Smooth muscle cell (in vitro differentiated cells): Measurements from ENCODE around the gene BRMS1L. TPM values are rescaled to one million over a fixed set of nuclear protein-coding genes. Genes with fewer than 3 reads are reported as not detected.

Source experiments
- DNase-seq: peaks from one replicate; lab custom pipeline; 2025; ENCODE audit not compliant: unreplicated experiment; lab: John Stamatoyannopoulos, UW
- H2AFZ ChIP-seq: fragments of 200-600 bp; sonication (generic); 2 replicates; pipeline ENCODE4 v1.6.0; 2016; ENCODE audit warnings: antibody characterized with exemption, low read depth, mild to moderate bottlenecking
- H3F3A ChIP-seq: fragments of 200-600 bp; sonication (generic); 2 replicates; pipeline ENCODE4 v1.6.0; 2017; ENCODE audit warnings: antibody characterized with exemption, low read depth
- H3K27ac ChIP-seq: fragments of 200-600 bp; sonication (generic); 2 replicates; pipeline ENCODE4 v1.5.1; 2016; ENCODE audit warnings: low read depth, mild to moderate bottlenecking
- H3K27me3 ChIP-seq: fragments of 200-600 bp; sonication (generic); 2 replicates; pipeline ENCODE4 v1.6.1; 2016; ENCODE audit warnings: low read depth, mild to moderate bottlenecking
- H3K36me3 ChIP-seq: fragments of 200-600 bp; sonication (generic); 2 replicates; pipeline ENCODE4 v1.5.1; 2016; ENCODE audit warnings: low read depth
- H3K4me1 ChIP-seq: fragments of 200-600 bp; sonication (generic); 2 replicates; pipeline ENCODE4 v1.5.1; 2016; ENCODE audit warnings: low read depth
- H3K4me2 ChIP-seq: fragments of 200-600 bp; sonication (generic); 2 replicates; pipeline ENCODE4 v1.6.0; 2016; ENCODE audit warnings: mild to moderate bottlenecking
- H3K4me3 ChIP-seq: fragments of 200-600 bp; sonication (generic); 2 replicates; pipeline ENCODE4 v1.5.1; 2016; ENCODE audit warnings: mild to moderate bottlenecking
- H3K79me2 ChIP-seq: fragments of 200-600 bp; sonication (generic); 2 replicates; pipeline ENCODE4 v1.6.0; 2016; ENCODE audit warnings: low read depth, mild to moderate bottlenecking
- H3K9ac ChIP-seq: fragments of 200-600 bp; sonication (generic); 2 replicates; pipeline ENCODE4 v1.6.0; 2016; ENCODE audit warnings: low read depth
- H3K9me3 ChIP-seq: fragments of 200-600 bp; sonication (generic); replicated peaks from 2 replicates; pipeline ENCODE4 v1.5.1; 2016; ENCODE audit warnings: low read depth
- H4K20me1 ChIP-seq: fragments of 200-600 bp; sonication (generic); 2 replicates; pipeline ENCODE4 v1.6.0; 2016; ENCODE audit warnings: low read depth
- WGBS: methylation state at CpG from one replicate; pipeline ENCODE4 v1.1.7; 2016; ENCODE audit warnings: low lambda C conversion rate; 5-methylcytosine and 5-hydroxymethylcytosine counted together
- polyA plus RNA-seq: library from polyadenylated mRNA; unstranded; fragments of >200 nt; fragmentation: Nextera tagmentation; extraction: Ambion mirVana; gene quantifications from 2 replicates; pipeline ENCODE4 v1.2.1, GENCODE V29; 2016
- total RNA-seq: library from RNA; depleted of rRNA; stranded (reverse); fragments of >200 nt; gene quantifications from 2 replicates; pipeline ENCODE4 v1.2.3, GENCODE V29; 2014
- TF ChIP-seq, protein P1 (sequence below): fragments of 200-600 bp; sonication (generic); IDR thresholded peaks from 2 replicates; pipeline ENCODE4 v1.5.1; 2017; ENCODE audit warnings: borderline replicate concordance, mild to moderate bottlenecking, antibody characterized with exemption; ENCODE audit not compliant: insufficient read depth, poor library complexity, severe bottlenecking

The BRMS1L gene
- total and polyA plus RNA-seq, 2 experiments from 2014 or later: 8.8 to 13.4 TPM

DNA sequence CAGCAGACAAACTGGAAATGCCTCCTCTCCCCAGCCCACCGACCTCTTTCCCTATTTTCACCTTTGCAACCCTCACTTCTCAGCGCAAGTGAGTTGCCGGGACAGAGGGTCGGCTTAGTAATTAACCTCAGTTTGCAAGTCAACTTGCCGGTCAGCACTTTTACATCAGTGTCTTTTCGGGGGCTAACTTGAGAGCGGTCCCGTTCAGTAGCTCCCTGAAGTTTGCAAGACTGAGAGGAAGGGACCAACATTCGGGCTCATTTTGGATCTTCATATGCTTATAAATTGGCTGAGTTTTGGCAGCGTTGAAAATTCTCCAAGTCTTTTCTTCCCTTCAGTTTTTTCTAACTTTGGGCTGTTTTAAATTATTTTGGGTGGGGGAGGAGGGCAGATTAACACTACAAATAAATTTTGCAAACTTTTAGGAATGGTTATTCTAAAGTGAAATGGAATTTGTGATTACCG is 846 bp downstream of the BRMS1L start:
- H3K9ac ChIP-seq: peak overlapping the region; percentile 56
- H3K4me1 ChIP-seq: peaks cover 4% of the 10 kb centered on the region
- H3K4me3 ChIP-seq: peak overlapping the region; percentile 89
- peak overlapping the region; percentile 97 for H3K4me2 ChIP-seq
- no peaks in the 10 kb centered on the region for H4K20me1 ChIP-seq
- no peaks in the 10 kb centered on the region for H3K36me3 ChIP-seq
- TF ChIP-seq, protein P1, sequence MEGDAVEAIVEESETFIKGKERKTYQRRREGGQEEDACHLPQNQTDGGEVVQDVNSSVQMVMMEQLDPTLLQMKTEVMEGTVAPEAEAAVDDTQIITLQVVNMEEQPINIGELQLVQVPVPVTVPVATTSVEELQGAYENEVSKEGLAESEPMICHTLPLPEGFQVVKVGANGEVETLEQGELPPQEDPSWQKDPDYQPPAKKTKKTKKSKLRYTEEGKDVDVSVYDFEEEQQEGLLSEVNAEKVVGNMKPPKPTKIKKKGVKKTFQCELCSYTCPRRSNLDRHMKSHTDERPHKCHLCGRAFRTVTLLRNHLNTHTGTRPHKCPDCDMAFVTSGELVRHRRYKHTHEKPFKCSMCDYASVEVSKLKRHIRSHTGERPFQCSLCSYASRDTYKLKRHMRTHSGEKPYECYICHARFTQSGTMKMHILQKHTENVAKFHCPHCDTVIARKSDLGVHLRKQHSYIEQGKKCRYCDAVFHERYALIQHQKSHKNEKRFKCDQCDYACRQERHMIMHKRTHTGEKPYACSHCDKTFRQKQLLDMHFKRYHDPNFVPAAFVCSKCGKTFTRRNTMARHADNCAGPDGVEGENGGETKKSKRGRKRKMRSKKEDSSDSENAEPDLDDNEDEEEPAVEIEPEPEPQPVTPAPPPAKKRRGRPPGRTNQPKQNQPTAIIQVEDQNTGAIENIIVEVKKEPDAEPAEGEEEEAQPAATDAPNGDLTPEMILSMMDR: no peak
- DNase-seq: no peak
- H3K27me3 ChIP-seq: no peaks in the 10 kb centered on the region
- 4% methylated on average over 11 of the region's 11 CpGs for WGBS
- no peaks in the 10 kb centered on the region for H3K9me3 ChIP-seq
- H3F3A ChIP-seq: no peaks in the 10 kb centered on the region
- H3K27ac ChIP-seq: peak overlapping the region; percentile 91
- peak overlapping the region; percentile 88 for H2AFZ ChIP-seq
- peaks cover 35% of the 10 kb centered on the region for H3K79me2 ChIP-seq

DNA sequence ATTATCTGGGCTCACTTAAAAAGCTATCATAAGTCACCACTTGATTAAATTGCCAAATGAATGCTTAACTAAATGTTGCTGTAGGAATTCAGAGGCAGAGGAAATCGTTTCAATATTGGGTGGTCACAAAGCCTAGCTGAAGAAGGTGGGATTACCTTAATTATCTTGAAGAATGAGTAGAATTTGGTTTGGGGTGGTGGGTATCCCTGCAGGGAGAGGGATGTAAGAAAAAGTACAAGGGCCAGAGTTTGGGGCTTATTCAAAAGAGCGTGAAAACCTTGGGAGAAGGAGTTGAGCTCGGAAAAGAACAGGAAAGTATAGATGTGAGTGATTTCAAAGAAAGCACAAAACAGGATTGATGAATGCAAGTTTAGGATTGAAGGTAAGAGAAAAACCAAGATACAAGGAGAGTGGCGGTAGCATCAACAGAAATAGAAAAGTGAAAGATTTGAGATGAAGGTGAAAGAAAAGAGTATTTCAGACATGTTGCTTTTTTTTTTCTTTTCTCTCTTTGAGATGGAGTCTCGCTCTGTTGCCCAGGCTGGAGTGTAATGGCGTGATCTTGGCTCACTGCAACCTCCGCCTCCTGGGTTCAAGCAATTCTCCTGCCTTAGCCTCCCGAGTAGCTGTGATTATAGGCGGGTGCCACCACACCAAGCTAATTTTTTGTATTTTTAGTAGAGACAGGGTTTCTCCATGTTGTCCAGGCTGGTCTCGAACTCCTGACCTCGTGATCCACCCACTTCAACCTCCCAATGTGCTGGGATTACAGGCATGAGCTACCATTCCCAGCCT is 1.7 kb downstream of the BRMS1L start:
- no peak overlapping the region for H3K9ac ChIP-seq
- H3K27ac ChIP-seq: no peak overlapping the region
- DNase-seq: no peak
- H3K79me2 ChIP-seq: peaks cover 35% of the 10 kb centered on the region
- H3K36me3 ChIP-seq: peaks cover 1% of the 10 kb centered on the region
- H3K4me2 ChIP-seq: peak overlapping the region; percentile 97
- WGBS: 87% methylated on average over 11 of the region's 11 CpGs
- peaks cover 4% of the 10 kb centered on the region for H3K4me1 ChIP-seq
- H3K4me3 ChIP-seq: peak overlapping the region; percentile 89
- H2AFZ ChIP-seq: no peak overlapping the region
- H3K9me3 ChIP-seq: no peaks in the 10 kb centered on the region
- TF ChIP-seq, protein P1: no peak
- H4K20me1 ChIP-seq: no peaks in the 10 kb centered on the region
- no peaks in the 10 kb centered on the region for H3F3A ChIP-seq
- no peaks in the 10 kb centered on the region for H3K27me3 ChIP-seq

DNA sequence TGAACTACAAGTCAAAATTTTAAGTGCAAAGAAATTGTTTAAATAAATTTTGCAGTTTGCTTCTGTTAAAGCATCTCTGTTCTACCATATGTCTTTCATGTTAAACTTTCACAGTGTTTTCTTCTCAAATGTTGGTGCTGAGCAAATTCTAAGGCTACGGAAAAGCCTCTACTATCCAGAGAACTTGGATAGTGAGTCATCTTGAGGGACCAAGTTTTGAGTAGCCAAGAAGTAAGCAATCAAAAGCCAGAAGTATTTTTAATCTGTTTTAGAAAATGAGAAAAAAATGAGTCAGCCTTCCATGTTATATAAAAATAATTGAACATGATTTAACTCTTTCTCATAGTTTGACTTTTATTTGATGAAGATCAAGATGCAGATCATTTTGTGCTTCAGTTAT is 3.3 kb downstream of the BRMS1L start:
- no peak for DNase-seq
- H3F3A ChIP-seq: no peaks in the 10 kb centered on the region
- TF ChIP-seq, protein P1: no peak

More for the DNA sequence above, 3.3 kb downstream of the BRMS1L start:
- Histone ChIP-seq H3K36me3 (peaks cover 4% of the 10 kb centered on the region), H3K79me2 (peaks cover 35% of the 10 kb centered on the region), H3K27ac (no peak overlapping the region), H3K9ac (no peak overlapping the region), H3K27me3 (no peaks in the 10 kb centered on the region), H3K4me3 (no peak overlapping the region), H3K4me1 (peaks cover 4% of the 10 kb centered on the region), H4K20me1 (no peaks in the 10 kb centered on the region), H3K9me3 (no peaks in the 10 kb centered on the region), H2AFZ (no peak overlapping the region), H3K4me2 (no peak overlapping the region)
- 68% methylated on average over 1 of the region's 1 CpG for WGBS
